Lower leg skin (tissue), 3 donors: ENCODE measurements around the gene CENPB.

Experiments used
- POLR2A ChIP-seq, 2 donors: fragments of 450-650 bp; IDR thresholded peaks; one replicate each; pipeline ENCODE4 v1.6.1; 2016 to 2017; ENCODE audit warnings: antibody characterized with exemption in 2 of 2, mild to moderate bottlenecking in 1 of 2, moderate library complexity in 1 of 2
- TF ChIP-seq, protein P1 (sequence below), 3 donors: fragments of 450-650 bp; IDR thresholded peaks; one replicate each; pipeline ENCODE4 v1.5.1; 2016; ENCODE audit warnings: antibody characterized with exemption in 3 of 3, mild to moderate bottlenecking in 3 of 3, moderate library complexity in 2 of 3

DNA sequence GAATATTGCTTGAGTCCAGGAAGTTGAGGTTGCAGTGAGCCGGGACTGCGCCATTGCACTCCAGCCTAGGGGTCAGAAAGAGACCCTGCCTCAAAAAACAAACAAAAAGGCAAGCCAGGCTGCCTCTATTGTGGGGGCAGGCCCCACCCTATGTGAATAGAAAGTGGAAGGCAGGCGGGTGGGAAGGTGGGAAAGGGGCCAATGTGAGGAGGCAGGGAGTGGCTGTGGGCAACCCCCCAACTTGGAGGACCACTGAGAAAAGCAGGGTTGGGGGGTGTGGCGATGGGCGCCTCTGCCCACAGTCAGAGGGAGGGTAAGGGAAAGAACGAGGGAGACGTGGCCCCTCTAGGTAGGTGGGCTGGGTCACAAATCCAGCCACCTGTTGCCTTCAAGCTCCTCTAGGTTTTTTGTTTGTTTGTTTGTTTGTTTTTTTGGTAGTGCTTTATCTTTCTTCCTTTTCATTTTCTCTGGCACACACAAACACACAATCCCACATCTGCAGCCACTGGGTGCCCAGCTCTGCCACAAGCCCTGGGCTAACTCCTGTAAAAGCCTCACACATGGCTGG is 28.5 kb upstream of the CENPB start:
- TF ChIP-seq, protein P1, sequence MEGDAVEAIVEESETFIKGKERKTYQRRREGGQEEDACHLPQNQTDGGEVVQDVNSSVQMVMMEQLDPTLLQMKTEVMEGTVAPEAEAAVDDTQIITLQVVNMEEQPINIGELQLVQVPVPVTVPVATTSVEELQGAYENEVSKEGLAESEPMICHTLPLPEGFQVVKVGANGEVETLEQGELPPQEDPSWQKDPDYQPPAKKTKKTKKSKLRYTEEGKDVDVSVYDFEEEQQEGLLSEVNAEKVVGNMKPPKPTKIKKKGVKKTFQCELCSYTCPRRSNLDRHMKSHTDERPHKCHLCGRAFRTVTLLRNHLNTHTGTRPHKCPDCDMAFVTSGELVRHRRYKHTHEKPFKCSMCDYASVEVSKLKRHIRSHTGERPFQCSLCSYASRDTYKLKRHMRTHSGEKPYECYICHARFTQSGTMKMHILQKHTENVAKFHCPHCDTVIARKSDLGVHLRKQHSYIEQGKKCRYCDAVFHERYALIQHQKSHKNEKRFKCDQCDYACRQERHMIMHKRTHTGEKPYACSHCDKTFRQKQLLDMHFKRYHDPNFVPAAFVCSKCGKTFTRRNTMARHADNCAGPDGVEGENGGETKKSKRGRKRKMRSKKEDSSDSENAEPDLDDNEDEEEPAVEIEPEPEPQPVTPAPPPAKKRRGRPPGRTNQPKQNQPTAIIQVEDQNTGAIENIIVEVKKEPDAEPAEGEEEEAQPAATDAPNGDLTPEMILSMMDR (IDR thresholded peaks at IDR 0.05), result no peak
- TF ChIP-seq POLR2A (IDR thresholded peaks at IDR 0.05), result no peak
